ENCODE results near the gene PRX.
"Not testable (repeated sequence)": the region's sequence is repeated elsewhere in the genome, so short reads cannot be mapped to it uniquely, and the experiment has no call there.

The PRX gene

DNA sequence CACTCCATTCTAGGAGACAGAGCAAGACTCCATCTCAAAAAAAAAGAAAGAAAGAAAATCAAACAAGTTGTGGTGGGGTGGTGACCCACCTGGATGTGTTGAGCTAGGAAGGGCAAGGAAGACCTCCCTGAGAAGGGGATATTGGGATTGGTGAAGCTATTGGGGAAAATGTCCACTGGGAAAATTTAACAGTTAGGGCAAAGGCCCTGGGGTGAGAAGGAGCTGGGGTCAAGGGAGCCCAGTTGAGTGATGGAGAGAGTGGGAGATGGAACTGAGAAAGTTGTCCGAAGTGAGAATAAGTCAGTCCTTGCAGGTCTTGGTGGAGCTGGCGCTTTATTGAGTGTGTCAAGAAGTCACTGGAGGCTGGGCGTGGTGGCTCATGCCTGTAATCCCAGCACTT is 25.1 kb upstream of the PRX start:
- DNase-seq = no peak

DNA sequence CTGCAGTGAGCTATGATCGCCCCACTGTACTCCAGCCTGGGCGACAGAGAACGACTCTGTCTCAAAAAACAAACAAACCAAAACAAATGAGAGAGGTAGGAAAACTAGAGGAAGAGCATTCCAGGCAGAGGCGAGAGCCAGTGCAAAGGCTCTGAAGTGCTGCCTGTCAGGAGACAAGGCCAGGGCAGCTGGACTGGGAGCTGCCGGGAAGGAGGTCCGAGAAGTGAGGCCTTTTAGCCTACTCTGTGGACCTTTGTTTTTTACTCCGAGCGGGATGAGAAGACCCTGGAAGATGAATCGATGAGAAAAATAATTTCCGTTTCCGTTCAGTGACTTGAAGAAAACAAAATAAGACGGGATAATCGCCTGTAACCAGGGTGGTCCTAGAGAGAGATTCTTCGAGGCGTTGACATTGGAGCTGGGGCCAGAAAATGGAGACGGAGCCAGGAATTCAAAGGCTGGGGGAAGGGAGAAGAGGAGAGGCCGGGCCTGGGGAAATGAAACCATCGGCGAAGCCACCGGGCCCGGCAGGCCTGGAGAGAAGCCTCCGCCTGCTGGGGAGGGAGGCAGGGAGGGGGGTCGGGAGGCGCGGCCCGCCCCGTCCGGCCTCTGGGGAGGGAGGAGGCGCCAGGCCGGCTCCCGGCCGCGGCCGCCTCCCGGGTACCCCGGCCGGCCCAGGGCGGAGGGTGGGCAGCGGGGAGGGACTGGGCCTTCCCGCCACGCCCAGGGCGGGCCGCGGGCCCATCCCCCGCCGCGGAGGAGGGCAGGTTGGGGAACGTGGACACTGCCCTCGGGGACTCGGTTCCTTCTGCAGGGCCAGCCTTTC is 20.4 kb upstream of the PRX start:
- DNase-seq = no peak

DNA sequence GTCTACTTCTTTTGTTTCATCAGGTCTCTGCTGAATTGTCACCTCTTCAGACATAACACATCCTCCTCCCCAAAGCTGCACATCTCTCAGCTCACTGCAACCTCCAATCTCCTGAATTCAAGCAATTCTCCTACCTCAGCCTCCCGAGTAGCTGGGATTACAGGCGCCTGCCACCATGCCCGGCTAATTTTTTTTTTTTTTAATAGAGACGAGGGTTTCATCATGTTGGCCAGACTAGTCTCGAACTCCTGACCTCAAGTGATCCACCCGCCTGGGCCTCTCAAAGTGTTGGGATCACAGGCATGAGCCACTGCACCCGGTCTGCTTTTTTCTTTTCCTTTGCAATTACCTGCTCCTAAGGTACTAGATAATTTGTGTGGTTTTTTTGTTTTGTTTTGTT is 19.6 kb upstream of the PRX start:
- DNase-seq = not testable (repeated sequence)

DNA sequence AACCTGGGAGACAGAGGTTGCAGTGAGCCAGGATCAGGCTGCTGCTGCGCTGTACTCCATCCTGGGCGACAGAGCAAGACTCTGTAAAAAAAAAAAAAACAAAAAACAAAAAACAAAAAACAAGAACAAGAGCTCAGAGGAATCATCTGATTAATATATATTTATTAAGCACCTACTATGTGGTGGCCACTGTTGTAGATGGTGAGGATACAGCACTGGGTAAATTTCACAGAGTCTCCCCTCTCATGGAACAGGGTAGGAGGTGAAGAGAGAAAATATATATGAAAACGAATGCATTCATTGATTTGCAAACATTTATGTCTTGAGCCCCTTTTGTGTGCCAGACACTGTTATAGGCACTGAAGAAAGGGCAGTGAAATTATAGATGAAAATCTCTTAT is 18.5 kb upstream of the PRX start:
- no peak for DNase-seq

DNA sequence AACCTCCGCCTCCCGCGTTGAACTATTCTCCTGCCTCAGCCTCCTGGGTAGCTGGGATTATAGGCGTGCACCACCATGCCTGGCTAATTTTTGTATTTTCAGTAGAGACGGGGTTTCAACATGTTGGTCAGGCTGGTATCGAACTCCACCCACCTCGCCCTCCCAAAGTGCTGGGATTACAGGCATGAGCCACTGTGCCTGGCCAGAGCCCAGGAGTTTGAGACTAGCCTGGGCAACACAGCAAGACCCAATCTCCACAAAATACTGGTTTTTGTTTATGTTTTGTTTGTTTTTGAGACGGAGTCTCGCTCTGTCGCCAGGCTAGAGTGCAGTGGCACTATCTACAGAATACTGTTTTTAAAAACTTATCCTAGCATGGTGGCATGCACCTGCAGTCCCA is 17.1 kb upstream of the PRX start:
- not testable (repeated sequence) for DNase-seq

DNA sequence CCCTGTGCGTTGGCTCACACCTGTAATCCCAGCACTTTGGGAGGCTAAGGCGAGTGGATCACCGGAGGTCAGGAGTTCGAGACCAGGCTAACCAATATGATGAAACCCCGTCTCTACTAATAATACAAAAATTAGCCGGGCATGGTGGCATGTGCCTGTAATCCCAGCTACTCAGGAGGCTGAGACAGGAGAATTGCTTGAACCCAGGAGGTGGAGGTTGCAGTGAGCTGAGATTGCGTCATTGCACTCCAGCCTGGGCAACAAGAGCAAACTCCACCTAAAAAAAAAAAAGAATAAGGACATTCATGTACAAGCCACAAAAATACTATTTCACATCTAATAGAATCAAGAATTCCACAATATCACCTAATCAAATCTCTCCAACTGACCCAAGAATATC is 15.0 kb upstream of the PRX start:
- not testable (repeated sequence) for DNase-seq

DNA sequence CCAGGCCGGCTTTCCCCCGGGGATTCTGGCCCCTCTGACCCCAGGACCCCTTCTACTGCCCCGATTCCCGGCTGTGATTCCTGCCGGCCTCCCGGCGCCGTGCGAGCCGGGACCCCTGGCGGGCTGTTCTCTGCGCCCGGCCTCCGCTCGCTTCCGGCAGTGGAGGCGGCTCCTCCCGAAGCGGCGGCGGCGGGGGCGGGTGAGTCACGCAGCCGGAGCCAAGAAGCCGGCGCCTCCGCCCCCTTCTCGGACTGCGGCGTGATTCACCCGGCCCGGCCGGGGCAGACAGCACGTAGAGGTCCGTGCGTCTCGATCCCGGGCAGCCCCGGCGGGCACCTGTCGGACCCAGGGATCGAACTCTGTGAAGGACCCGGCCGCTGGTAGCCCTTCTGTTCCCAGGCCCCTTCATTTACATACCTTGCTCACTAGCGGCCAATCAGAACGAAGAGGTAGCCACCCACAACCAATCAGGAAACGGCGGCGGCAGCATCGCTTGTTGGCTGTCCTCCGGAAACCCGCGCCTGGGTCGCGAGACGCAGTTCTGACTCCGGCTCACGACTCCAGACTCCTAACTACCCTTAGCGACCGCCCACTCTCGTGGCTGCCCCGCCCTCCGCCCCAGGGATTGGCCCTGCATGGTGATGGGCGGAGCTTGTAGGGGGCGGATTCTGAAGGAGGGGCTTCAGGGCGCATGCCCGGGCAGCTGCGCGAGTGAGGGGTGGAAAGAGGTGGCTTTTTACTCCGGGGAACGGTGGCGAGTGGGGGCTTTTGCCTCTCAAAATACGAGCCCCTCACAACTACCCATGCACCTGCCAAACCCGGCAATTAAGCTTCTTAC is 12.5 kb upstream of the PRX start, which contains the start of gene SERTAD1:
TSS of gene SERTAD1 (minus strand) at position 543 of the 838 bp plus-strand sequence. CDS start 2,446 bp downstream, outside the sequence.
- DNase-seq = peak; percentile 96

DNA sequence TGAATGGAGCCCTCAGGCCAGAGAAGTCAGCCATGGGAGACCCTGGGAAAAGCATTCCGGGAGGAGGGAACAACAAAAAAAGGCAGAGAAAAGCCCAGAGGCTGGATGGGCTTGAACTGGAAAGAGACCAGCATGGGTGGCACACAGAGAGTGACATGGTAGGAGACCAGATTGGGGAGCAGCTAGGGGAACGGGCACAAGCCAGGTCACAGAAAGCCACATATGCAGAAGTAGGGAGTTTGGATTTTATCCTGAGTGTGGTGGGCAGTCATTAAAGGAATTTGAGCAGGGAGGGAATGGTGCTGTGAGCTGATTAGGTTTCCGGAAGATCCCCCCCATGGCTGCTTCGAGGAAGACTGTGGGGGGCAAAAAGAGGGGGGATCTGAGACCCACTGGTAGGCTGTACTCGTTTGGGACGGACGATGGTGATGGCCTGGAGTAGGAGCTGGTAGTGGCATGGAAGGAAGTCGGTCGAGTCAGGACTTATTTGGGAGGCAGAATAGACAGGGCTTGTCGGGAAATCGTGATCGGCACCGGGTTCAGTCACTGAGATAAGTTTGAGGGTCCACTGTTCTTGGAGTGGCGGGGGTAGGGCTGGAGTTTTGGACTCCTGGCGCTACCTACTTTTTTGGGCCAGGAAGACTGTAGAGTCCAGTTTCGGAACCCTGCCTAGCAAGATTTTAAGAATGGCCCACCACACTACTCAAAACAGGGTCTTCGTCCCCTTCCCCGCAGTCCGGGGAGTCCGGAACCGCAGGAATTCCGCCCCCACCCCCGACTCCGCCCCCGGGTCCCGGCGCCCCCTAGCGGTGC is 11.7 kb upstream of the PRX start:
- no peak for DNase-seq

DNA sequence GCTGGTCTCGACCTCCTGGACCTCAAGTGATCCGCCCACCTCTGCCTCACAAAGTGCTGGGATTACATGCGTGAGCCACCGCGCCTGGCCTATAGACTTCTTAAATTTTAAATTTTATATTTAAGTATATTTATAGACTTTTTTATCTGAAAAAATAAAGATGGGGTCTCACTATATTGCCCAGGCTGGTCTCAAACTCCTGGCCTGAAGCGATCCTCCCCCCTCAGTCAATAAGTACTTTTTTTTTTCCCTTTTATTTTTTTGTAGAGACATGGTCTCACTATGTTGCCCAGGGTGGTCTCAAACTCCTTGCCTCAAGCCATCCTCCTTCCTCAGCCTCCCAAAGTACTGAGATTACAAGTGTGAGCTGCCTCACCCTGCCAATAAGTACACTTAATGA is 10.8 kb upstream of the PRX start:
- DNase-seq = no peak

DNA sequence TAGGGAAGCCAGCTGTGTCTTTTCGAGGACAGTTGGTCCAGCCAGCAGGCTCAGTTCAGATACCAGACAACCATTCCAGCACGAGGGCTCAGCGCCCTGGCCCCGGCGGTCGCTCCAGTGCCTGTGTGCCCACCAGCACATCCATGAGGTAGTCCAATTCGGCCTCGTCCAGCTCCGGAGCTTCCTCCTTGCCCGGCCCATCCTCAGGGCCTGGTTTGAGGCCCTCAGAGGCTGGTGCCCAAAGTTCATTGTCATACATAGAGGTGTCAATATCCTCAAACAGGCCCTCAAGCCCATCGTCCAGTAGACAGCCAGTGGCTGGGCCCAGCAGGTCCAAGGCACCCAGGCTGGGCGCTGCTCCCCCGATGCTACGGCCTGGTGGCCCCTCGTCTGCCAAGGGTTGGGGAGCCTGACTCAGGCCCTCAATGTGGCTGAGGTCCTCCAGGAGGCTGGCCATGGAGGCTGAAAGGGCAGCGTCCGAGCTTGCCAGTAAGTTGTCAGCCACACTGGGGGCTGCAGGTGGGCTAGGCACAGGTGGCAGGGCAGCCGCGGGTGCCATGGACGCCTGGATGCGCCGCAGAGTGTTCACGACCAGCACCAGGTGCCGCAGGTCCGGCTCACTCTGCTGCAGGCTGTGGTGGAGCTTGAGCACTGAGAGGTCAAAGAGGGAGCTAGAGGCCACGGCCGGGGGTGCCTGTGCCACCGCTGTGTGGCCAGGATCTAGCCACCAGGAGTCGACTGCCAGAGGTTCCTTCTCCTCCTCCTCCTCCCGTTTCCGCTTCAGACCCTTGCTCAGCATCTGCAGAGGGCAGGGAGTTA is 9.8 kb upstream of the PRX start:
- no peak for DNase-seq

DNA sequence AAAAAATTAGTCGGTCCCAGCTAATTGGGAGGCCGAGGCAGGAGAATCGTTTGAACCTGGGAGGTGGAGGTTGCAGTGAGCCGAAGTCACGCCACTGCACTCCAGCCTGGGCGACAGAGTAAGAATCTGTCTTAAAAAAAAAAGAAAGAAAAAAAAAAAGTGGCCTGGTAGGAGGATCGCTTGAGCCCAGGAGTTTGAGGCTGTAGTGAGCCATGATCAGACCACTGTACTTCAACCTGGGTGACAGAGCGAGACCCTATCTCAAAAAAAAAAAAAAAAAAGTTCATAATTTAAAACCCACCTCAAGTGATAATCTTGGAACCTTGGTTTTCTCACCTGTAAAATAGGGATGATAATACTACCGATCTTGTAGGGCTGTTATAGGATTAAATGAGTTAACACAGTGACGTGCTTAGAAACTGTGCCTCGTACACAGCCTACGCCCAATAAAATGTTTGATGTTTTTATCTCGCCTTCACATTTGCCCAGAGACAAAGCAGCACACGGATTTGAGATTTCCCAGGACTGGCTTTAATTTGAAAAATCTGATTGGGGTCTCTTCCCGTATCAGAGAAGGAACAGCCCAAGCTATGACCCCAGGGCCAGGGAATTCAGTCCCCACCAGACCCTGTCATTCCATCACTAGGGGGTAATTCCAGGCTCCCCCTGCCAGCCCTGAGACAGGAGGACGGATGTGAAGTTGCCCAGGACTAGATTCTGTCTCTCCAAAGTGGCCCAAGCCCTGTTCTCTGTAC is 9.0 kb upstream of the PRX start:
- no peak for DNase-seq

DNA sequence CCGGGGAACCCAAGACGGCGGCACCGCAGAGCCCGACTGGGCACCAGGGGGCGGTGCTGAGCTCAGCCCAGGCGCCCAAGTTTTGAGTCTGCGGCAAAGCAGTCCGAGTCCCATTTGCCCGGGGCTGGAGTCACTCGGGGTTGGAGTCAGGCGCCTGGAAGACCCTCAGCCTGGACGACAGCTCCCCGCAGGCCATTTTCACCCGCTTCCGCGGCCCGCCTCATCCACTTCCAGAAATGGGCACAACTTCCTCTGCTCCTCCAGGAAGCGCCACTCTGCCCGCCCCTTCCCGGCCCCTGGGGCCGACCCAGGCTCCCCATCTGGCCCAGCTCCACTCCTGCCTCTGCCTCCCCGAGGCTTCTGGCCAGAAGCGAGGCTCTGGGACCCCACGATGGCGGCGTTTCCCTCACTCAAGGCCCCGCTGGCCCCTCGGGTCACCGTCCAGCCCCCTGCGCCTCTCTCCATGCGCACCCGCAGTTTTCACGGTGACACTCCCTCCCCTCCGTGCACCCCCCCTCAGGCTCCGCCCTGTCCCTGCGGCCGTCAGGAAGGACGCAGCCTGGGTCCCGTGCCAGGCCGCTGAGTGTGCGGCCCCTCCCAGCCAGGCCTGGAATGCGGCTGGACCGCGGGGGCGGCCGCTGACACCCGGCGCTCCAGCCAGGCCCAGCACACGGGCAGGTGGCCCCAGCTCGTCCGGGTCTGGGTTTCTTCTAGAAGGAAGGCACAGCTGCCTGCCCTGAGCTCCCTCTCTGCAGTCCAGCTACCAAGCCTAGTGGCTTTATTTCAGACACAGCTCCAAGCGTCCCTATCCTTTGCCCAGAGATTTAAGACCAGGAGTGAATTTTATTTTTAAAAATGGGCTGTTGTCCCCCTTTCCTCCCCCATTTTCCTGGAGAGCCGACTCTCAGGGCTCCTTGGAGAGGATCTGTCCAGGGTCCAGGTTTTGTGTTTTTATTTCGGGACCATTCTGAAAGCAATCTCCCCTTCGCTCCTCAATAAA is 7.9 kb upstream of the PRX start:
- no peak for DNase-seq

DNA sequence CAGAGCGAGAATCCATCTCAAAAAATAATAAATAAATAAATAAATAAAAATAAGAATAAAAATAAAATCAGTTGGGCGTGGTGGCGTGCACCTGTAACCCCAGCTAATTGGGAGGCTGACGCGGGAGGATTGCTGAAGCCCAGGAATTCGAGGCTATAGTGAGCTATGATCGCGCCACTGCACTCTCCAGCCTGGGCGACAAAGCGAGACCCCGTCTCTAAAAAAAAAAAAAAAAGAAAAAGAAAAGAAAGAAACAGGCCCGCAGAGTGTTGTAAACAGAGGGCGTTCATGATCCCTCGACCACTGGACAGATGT is 7.2 kb upstream of the PRX start:
- DNase-seq = no peak

DNA sequence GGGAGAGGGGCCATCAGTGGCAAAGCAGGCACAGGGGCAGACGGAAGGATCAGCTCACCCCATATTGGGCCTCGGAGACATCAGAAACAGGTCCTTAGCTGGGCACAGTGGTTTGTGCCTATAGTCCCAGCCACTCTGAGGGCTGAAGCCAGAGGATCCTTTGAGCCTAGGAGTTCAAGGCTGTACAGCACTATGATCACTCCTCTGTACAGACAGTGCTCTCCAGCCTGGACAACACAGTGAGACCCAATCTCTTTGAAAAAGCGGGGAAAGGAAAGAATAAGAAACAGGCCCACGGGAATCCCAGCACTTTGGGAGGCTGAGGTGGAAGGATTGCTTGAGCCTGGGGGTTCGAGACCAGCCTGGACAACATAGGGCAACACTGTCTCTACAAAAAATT is 6.6 kb upstream of the PRX start:
- DNase-seq = no peak

DNA sequence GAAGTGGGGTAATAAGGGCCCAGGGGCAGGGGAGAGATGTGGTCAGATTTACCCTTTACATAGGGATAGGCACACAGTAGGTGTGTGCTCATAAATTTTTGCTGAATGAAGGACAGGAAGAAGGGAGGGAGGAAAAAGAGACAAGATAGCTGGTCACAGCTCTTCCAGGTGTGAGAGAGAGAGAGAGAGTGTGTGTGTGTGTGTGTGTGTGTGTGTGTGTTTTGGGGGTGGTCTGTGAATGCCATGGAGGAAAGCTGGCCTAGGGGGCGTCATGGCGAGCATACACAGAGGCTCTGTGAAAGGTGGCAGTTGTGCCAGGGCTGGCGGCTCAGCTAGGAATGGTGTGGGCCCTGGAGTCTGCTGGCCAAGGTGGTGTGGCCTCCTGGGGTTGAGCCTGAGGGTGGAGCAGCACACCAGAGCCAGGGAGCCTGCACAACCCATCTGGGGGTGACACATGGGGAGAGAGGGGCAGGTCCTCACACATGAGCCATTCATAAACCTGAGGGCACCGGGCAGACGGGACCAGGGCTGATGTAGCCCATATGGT is 6.0 kb upstream of the PRX start:
- DNase-seq = no peak

DNA sequence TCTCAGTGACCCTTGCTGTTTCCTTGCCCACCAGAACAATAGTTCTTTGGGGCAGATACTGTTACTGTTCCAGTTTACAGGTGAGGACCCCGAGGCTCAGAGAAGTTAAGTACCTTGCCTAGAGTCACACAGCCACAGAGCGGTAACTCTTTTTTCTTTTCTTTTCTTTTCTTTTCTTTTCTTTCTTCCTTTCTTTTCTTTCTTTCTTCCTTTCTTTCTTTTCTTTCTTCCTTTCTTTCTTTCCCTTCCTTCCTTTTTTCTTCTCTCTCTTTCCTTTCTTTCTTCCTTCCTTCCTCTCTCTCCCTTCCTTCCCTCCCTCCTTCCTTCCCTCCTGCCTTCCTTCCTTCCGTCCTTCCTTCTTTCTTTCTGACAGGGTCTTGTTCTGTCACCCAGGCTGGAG is 4.9 kb upstream of the PRX start:
- no peak for DNase-seq

DNA sequence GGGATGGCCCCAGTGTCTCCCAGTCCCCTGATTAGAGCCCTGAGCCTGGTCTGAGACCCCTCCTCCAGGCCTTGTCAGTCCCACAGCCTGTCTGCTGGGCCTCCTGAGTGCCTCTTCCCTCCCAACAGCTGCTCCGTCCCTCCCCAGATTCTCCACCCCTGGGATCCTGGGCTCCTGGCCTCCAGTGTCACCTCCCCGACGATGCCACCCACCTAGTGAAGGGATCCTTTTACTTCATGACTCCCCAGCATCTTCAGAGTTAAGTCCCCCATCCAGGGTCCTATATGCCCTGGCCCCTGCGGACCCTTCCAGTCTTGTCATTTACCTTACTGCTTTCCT is 4.4 kb upstream of the PRX start:
- no peak for DNase-seq

DNA sequence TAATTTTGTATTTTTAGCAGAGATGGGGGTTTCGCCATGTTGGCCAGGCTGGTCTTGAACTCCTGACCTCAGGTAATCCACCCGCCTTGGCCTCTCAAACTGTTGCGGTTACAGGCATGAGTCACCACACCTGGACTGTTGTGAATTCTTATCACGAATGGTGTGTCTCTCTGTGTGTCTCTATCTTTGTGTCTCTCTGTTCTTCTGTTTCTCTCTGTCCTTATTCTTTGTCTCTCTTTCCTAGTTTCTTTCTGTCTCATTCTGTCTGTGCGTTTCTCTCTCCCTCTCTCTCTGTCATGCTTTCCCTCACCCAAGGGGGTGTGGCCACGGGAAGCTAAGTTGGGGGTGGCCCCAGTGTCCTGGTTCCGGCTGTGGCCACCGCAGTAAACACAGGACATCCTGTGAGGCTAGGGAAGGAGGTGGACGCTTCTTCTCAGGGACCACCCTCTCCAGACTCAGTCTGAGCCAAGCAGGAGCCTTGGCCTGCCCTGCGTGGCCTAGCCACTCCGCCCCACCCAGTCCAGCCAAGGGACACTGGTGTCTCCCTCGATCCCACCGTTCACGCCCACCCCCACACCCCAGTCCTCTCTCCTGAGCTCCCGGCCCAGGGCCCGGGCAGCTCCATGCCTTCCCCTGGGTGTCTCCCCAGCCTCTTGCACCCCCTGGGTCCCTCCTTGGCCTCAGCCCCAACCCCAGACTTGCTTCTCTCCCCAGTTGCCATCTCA is 3.9 kb upstream of the PRX start:
- no peak for DNase-seq

DNA sequence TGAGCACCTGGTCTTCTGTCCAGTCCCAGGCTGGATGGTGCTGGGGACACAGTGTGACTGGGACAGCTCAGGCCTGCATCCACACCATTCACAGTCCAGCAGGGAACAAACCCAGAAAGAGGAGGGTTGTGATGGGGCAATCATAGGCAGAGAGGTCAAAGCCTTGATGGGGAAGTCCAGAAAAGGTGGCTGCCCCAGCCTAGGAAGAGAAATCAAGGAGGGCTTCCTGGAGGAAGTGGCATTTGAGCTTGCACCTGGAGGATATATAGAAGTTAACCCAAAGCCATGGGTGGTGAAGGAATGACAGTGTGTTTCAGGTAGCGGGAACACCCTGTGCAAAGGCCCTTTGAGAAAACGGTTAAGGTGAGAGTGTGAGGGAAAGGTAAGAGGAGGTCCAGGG is 2.6 kb upstream of the PRX start:
- no peak for DNase-seq
